Stimulated activated CD8-positive, alpha-beta memory T cell treated with anti-CD3 and anti-CD28 coated beads, Interleukin-2, amount 100 ng/mL, for 48 hours (primary cell): ENCODE data around the gene PRAF2.

ENCODE experiments used
- DNase-seq, 2 donors: peaks; one replicate each; pipeline ENCODE4 v3.0.0-alpha.2; 2020; ENCODE audit warnings: low read depth in 2 of 2

The PRAF2 gene

GRCh38 chrX:49072712-49073095 is 1.1 kb downstream of the PRAF2 start:
- DNase-seq, result no peak

DNA sequence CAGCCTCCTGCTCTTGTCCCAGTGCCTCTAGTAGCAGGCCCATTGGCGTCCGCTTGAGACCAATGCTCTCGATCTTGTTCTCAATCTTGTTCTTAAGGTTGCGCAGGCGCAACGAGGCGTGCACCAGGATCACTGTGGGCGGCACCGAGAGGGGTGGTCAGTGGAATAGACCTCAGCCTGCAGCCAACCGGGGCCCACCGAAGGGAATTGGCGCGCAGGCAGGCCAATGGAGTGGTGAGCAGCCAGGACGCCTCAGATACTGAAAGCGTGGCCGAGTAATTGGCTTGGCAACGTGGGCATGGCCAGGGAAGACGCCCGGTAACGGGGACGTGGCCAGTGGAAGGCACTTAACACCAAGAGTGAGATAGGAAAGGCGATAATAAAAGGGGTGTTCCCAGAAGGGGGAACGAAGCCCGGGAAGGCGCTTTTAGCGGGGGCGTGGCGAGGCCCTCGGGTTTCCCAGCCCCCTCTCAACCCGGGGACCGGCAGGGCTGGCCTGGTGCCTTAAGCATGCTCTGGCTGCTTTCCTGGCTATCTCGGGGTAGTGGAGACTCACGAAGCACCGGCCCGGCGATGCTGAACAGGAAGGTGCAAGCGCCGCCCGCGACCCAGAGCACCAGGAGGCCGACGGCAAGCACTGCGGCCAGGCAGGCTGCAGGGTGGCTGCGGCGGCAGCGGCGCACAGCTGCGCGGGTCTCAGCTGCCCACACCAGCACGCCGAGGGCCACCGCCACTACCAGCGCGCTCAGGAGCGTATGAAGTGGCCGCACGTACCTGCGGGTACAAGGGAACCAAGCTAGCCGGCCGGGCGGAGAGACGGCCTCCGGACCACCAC is 1.7 kb downstream of the PRAF2 start:
- DNase-seq, result no peak

GRCh38 chrX:49070988-49071387 is 2.8 kb downstream of the PRAF2 start:
- DNase-seq, result no peak

- DNase-seq, result no peak
These were observed 4.8 kb downstream of the PRAF2 start for GRCh38 chrX:49069038-49069437.

GRCh38 chrX:49067285-49068120 is 6.3 kb downstream of the PRAF2 start:
- no peak for DNase-seq

GRCh38 chrX:49066690-49067089 is 7.1 kb downstream of the PRAF2 start:
- DNase-seq, result no peak

DNA sequence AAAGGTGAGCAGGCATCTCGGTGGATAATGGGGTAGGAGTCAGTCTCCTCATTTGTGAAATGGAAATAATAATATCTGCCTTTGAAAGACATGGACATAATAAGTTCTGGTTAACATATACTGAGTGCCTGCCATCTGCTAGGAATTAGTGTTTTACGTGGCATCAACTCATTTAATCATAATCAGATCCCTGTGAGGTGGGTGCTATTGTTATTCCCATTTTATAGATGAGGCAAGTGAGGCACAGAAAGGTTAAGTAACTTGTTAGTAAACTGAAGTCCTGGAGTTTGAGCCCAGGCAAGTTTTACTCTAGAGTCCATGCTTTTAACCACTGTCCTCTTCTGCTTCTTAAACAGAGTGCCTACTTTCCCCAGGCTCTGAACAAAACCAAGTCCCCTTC is 7.5 kb downstream of the PRAF2 start:
- DNase-seq, result no peak

DNA sequence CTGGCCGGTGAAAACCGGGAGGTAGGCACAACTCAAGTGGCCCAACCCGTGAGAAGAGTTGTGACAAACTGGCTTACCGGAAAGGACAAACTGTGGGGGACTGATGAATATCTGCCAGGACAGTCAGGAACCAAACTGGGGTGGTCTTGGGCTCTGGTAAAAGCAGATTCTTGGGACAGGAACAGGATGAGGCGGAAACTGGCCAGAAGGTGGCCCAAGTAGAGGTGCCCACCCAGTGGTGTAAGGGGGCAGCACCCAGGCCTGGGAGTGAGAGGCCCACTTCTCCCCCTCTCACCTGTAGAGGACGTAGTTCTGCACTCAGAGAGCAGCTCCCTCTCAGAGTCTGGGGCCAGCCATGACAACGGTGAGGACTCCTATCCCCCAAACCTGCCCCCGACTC is 9.1 kb downstream of the PRAF2 start:
- DNase-seq, result no peak

- no peak for DNase-seq
These were observed 9.5 kb downstream of the PRAF2 start for GRCh38 chrX:49064303-49064702.

DNA sequence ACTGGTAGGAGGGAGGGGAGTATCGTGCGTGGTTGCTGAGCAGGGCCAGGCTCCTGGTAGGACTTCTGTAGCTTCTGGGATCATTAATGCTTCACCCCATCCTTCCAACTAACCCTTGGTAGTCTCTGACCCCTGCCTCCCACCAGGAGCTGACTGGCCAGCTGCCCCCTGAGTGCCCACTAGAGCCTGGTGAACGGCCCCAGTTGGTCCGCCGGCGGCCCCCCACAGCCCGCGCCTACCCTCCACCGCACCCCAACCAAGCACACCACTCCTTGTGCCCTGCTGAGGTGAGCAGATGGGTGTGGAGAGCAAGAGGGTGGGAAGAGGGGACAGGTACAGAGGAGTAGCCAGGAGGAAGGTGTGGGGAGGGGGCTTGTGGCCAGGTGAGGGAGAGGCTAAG is 10.1 kb downstream of the PRAF2 start:
- DNase-seq, result no peak

DNA sequence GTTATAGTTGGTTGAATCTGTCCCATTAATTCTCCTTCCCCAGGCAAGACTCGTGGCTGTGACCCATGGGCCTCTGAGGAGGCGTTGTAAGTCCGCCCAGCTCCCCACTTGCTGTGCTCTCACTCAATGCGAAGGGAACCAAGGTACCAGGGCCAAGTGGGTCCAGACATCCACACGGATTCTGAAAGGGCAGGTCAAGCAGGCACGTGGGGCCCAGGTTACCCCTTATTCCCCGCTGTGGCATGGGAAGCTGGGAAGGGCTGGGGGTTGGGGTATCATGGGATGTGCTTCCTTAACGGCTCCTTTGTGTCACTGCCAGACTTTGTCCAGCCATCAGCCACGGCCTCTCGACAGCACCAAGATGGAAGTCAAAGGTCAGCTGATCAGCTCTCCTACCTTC is 11.9 kb downstream of the PRAF2 start:
- DNase-seq, result no peak

DNA sequence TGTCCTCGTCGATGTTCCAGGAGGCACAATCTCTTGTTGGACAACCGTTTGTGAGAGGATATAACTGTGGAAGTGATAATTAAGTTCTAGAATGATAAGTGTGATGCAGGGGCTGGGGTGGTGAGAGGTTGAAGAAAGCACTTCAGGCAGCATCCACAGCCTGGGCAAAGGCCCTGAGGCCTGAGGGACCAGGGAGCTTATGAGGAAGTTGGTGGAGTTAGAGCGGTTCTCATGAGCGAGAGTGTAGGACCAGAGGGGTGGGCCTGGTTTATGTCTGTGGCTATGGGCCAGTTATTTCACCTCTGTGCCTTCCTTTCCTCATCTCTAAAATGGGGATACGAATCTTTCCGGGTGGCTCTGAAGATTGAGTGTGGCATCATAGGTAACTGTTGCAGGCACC is 12.3 kb downstream of the PRAF2 start:
- DNase-seq, result no peak

DNA sequence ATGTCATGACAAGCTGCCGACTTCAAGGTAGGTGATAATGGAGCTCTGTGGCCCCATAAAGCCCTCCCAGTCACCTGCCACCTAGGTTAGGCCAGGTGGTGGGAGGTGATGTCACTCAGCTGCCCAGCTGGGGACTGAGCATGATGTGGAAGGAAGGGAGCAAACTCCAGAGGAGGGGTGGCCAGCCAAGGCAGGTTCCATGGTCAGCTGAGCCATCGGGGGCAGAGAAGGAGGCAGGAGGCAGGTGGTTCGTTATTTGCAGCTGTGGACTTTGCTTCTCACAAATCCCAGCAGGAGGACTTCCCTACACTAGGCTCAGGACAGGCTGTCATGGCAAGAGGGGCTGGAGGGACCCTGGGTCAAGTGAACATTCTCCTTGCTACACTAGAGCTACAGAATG is 12.9 kb downstream of the PRAF2 start:
- DNase-seq, result no peak

DNA sequence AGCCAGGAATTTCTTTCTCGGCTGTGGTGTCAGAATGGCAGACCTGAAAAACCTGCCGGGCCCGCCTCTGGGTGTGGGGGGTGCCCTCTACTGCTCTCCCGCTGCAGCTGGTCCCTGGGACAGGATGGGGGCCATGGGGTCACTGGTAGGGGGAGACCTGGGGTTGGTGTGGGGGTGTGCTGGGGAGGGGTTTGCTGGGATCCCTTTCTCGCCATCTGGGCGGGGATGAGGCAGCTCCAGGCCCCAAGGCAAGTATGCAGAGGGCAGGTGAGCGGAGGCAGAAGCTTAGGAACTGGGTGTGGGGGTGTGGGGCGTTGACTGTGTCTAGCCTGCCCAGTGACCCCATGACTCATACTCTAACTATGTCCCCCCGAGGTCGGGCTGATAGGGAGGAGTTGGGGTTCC is 14.1 kb downstream of the PRAF2 start:
- DNase-seq, result no peak

- DNase-seq, result no peak
These were observed 14.6 kb downstream of the PRAF2 start for GRCh38 chrX:49059201-49059600.

DNA sequence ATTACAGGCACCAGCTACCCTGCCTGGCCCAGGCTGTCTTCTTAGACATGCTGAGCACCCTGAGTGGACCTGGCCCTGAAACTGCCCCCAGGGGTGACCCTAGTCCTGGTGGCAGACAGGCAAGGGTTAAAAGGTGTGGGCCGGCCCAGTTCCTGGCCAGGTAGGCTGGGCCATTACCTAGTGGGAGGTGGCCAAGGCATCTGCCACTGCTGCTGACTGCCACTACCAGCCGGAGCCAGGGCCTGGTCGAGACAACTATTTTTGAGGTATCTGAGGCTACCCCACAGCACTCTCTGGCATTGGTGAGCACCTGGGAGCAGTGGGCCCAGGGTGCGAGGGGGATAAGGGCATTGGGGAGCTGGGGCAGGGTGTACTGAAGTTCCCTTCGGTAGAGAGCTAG is 15.0 kb downstream of the PRAF2 start, which contains the start of gene CCDC120:
Gene CCDC120, plus strand, starts transcription at position 206 of the 400 bp plus-strand sequence. CDS start 3,043 bp downstream, outside the sequence.
- no peak for DNase-seq

- DNase-seq, result no peak
These were observed 19.6 kb downstream of the PRAF2 start for GRCh38 chrX:49054073-49054762.

DNA sequence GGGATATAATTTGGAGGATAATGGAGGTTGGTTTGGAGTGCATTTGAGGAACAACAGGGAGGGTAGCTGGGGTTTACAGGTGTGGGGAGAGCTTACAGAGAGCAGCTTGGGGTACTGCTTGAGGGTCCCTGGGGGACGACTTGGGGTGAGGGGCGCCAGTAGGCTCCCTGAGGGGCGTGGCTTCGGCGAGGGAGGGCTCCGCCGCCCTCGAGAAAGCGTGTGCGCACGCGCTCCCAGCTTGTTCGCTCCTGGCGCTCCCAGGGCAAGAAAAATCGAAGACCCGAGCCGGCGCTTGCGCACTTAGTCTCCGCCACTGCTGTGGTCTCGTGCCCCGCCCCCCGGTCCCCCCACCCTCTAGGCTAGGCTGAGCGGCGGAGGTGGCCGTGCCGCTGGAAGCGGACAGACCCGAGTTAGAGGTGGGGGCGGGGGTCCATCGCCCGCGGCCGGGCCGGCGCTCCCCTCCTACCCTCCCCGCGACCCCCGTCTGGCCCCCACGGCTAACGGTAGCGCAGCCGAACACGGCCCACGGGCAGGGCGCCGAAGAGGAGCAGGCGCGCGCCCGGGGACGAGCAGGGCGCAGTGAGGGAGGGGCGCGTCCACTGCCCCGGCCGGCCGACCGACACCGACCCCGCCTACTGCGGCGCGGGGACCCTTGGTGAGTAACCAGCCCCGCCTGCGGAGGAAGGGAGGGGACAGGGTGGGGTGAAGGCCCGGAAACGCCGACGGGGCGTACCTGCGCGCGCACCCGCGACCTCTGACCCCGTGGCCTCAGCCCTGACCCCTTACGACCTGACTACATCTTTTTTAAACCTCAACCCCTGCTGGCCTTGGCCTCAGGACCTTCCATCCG is 20.4 kb downstream of the PRAF2 start:
- DNase-seq, result peak; percentile 43 to 51

GRCh38 chrX:49043987-49044281 is 29.9 kb downstream of the PRAF2 start:
- DNase-seq, result no peak

- peak; percentile 88 to 92 for DNase-seq
These were observed 30.4 kb downstream of the PRAF2 start, which contains the start of gene TFE3 for GRCh38 chrX:49043220-49043986. Gene TFE3, minus strand, starts transcription at chrX:49043357. Its CDS starts 131 bp downstream, at chrX:49043226.
